HG03139 (cell line): ENCODE results near the gene FDCSP.
"Not testable (repeated sequence)": the region's sequence is repeated elsewhere in the genome, so short reads cannot be mapped to it uniquely, and the experiment has no call there.

Experiments
- ATAC-seq: cut with Tn5 transposase; IDR thresholded peaks from one replicate; pipeline ENCODE4 v1.9.1; 2021; ENCODE audit not compliant: unreplicated experiment

Gene FDCSP

GRCh38 chr4:70225824-70226223 is at the start of gene FDCSP:
Gene FDCSP, plus strand, starts transcription at chr4:70226124. Its CDS starts 5,071 bp downstream, at chr4:70231195.
- no peak for ATAC-seq

- no peak for ATAC-seq
Measured at GRCh38 chr4:70177090-70177489, 48.8 kb upstream of the FDCSP start.

GRCh38 chr4:70178075-70178660 is 47.8 kb upstream of the FDCSP start:
- ATAC-seq = no peak

- no peak for ATAC-seq
Measured at GRCh38 chr4:70179811-70180210, 46.1 kb upstream of the FDCSP start.

GRCh38 chr4:70181864-70182263 is 44.1 kb upstream of the FDCSP start:
- no peak for ATAC-seq

GRCh38 chr4:70182517-70183167 is 43.3 kb upstream of the FDCSP start:
- no peak for ATAC-seq

- no peak for ATAC-seq
Measured at GRCh38 chr4:70183168-70183939, 42.6 kb upstream of the FDCSP start.

GRCh38 chr4:70183940-70184246 is 42.0 kb upstream of the FDCSP start:
- no peak for ATAC-seq

GRCh38 chr4:70187216-70187615 is 38.7 kb upstream of the FDCSP start:
- ATAC-seq = no peak

- ATAC-seq = no peak
Measured at GRCh38 chr4:70190579-70190978, 35.3 kb upstream of the FDCSP start.

GRCh38 chr4:70191647-70192046 is 34.3 kb upstream of the FDCSP start:
- no peak for ATAC-seq

GRCh38 chr4:70192895-70193294 is 33.0 kb upstream of the FDCSP start:
- no peak for ATAC-seq

GRCh38 chr4:70195425-70195824 is 30.5 kb upstream of the FDCSP start, which contains the start of gene ODAM:
Gene ODAM, plus strand, starts transcription at chr4:70195725. Its CDS starts 819 bp downstream, at chr4:70196544.
- ATAC-seq = no peak

- no peak for ATAC-seq
Measured at GRCh38 chr4:70196857-70197256, 29.1 kb upstream of the FDCSP start.

GRCh38 chr4:70197842-70198241 is 28.1 kb upstream of the FDCSP start:
- no peak for ATAC-seq

- ATAC-seq = no peak
Measured at GRCh38 chr4:70203601-70204000, 22.3 kb upstream of the FDCSP start.

GRCh38 chr4:70212752-70213151 is 13.2 kb upstream of the FDCSP start:
- not testable (repeated sequence) for ATAC-seq

- ATAC-seq = not testable (repeated sequence)
Measured at GRCh38 chr4:70216109-70216508, 9.8 kb upstream of the FDCSP start.

- not testable (repeated sequence) for ATAC-seq
Measured at GRCh38 chr4:70216550-70216949, 9.4 kb upstream of the FDCSP start.

- ATAC-seq = not testable (repeated sequence)
Measured at GRCh38 chr4:70221389-70221788, 4.5 kb upstream of the FDCSP start.

- not testable (repeated sequence) for ATAC-seq
Measured at GRCh38 chr4:70221818-70222217, 4.1 kb upstream of the FDCSP start.

- no peak for ATAC-seq
Measured at GRCh38 chr4:70236125-70236524, 10.2 kb downstream of the FDCSP start.
